ENCODE data around the gene SH3RF3.

The SH3RF3 gene

DNA sequence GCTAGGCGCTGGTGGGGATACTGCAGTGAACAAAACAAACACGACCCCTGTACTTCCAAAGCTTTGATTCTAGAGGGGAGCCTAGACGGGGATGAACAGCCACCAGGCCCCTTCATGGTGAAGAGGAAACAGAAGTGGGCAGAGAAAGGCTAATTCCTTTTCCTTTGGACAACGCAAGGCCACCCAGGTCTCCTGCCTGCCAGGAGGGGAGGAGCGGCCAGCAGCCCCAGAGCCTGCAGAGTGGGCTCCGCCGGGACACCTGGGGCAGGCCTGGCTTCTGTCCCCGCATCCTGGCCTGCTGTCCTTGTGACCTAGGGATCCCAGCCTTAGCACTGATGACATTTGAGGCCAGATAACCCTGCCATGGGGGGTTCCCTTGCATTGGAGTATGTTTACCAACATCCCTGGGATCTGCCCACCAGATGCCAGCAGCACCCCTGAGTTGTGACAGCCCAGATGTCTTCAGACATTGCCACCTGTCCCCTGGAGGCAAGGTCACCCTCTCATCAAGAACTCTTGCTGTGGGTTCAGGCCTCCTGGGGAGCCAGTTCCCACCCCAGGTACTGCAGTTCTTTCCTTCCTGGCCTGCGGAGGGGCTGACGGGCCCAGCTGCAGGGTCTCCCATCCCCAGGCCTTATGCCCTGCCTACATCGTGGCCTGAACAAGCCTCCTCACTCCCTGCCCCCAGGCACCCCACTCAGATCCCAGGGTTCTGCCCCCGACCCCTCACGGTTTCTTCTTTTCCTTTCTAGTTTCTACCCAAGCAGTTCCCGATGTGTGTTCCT, 359.1 kb downstream of the SH3RF3 start:
- no peak for DNase-seq (ENCODE audit: low spot score)
- H3K4me3 ChIP-seq: no peak overlapping the region
- peak overlapping the region in 1 of 2 donors; percentile 63 for H3K27ac ChIP-seq
- TF ChIP-seq, protein P1, sequence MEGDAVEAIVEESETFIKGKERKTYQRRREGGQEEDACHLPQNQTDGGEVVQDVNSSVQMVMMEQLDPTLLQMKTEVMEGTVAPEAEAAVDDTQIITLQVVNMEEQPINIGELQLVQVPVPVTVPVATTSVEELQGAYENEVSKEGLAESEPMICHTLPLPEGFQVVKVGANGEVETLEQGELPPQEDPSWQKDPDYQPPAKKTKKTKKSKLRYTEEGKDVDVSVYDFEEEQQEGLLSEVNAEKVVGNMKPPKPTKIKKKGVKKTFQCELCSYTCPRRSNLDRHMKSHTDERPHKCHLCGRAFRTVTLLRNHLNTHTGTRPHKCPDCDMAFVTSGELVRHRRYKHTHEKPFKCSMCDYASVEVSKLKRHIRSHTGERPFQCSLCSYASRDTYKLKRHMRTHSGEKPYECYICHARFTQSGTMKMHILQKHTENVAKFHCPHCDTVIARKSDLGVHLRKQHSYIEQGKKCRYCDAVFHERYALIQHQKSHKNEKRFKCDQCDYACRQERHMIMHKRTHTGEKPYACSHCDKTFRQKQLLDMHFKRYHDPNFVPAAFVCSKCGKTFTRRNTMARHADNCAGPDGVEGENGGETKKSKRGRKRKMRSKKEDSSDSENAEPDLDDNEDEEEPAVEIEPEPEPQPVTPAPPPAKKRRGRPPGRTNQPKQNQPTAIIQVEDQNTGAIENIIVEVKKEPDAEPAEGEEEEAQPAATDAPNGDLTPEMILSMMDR (IDR thresholded peaks at IDR 0.05): no peak

DNA sequence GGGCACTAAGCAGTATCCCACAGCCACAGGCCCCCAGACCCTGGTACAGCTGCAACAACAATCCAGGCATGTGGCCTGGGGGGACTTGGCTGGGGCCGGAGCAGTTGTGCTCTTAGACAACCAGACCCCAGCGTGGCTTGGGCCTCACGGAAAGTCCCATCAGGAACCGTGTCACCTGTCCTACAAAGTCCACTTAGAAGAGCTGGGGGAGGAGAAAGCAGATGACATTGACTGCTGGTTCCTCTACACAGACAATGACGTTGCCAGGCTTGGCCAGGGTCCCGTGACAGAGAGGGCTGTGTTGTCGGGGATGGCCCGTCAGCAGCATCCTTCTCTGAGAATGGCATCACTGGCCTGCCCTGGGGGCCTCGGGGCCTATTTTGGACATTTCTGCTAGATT, 360.3 kb downstream of the SH3RF3 start:
- TF ChIP-seq, protein P1 (IDR thresholded peaks at IDR 0.05): no peak
- no peak for DNase-seq (ENCODE audit: low spot score)
- Histone ChIP-seq H3K27ac (peak overlapping the region in 1 of 2 donors; percentile 32), H3K4me3 (no peak overlapping the region)

DNA sequence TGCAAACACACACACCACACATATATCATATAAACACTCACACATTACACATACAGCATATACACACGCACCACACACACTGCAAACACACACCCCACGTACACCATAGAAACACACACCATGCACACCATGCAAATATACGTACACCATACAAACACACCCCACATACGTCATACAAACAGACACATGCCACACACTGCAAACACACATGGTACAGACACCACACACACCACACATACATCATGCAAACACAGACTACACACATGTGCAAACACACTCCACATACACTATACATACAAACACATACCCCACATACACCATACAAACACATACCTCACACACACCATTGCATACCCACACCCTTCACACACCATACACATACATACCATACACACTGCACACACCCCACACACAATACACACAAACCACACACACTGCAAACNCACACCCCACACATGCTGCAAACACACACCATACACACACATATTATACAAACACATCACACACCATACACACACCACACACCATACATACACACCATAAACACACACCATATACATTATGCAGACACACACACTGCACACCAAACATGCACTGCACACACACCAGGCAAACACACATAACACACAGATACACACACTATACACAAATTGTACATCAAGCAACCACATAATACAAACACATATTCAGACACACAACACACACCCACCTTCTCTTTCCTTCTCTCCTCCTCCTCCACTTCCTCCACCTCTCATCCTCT, 364.4 kb downstream of the SH3RF3 start:
- DNase-seq (ENCODE audit: low spot score): no peak
- TF ChIP-seq, protein P1 (IDR thresholded peaks at IDR 0.05): no peak
- Histone ChIP-seq H3K27ac (no peak overlapping the region), H3K4me3 (no peak overlapping the region)

DNA sequence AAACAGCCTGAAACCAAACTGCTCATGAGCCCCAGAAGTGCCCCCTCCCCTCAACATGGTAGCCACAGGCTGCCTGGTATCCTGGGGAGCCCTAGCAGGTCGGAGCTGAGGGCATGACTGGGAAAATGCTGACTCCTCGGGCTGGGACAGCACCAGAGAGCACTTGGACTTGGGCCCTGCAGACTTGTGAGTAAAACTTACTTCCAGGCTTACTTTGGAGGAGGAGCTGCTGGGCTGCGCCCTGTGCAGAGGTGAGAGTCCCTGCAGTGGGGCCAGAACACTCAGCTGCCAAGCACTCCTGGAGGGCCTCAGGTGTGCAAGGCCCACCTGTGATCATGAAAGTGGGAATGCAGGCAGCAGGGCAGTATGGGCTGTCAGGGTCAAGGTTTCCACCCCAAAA, 365.3 kb downstream of the SH3RF3 start:
- TF ChIP-seq, protein P1 (IDR thresholded peaks at IDR 0.05): no peak
- peak overlapping the region in 1 of 2 donors; percentile 55 for H3K27ac ChIP-seq
- no peak overlapping the region for H3K4me3 ChIP-seq
- DNase-seq (ENCODE audit: low spot score): no peak

DNA sequence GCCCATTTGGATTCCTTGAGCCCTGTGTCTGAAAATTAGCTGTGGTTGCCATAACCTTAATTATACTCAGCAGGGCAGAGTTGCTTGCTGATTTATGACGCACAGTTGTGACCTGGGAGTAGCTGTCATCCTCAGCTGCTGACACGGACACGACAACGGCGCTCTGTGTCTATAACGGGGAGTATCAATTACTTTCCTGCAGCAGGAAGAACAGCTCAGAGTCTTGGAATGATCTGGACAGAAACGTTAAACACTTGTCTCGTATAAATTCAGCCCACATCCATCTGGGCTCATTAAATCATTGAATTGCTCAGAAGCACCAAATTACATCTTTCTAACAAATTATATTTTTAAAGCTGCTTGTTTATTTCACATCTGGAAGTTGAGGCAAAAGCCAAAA, 368.5 kb downstream of the SH3RF3 start:
- TF ChIP-seq, protein P1 (IDR thresholded peaks at IDR 0.05): no peak
- DNase-seq (ENCODE audit: low spot score): no peak
- no peak overlapping the region for H3K4me3 ChIP-seq
- no peak overlapping the region for H3K27ac ChIP-seq

DNA sequence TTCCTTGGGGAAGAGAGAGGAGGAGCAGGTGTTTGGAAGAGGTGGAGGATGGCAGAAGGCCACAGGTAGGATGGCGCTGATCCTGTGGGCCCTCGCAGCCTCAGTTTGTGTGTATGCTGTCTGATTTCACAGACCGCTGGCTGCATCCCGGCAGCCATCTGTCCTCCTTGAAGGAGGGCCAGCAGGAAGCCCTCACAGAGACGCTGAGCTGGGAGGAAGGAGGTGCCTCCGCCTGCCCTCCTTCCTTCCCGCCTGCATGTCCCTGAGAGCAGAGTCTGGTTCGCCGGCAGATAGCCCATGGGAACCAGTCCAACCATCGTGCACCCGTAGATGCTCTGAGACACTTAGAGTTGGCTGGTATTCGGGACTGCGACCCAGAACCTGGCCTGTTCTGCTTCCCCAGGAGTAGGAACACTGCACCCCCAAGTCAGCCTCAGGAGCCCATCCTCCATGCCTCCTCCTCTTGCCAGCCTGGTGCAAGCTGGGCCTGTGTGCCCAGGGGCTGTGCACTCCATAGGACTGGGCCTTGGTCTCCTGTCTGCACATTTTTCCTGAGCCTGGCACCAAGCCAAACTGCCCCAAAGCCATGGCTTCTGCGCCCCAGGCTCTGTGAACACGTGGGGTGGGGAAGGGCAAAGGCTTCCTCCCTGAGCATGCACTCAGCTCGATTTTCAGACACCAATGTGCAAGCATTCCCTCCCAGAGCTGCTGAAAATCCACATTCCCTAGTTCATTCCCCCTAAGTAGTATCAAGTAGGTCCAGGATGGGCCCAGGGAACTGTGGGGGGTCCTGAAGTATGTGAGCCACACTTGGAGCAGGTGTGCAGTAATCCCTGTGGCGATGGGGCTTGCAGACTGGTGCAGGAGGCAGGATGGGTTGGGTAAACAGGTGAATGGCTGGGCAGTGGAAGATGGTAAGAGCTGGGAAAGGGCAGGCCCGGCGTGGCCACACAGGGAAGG, 369.2 kb downstream of the SH3RF3 start:
- H3K4me3 ChIP-seq: no peak overlapping the region
- DNase-seq (ENCODE audit: low spot score): no peak
- TF ChIP-seq, protein P1 (IDR thresholded peaks at IDR 0.05): no peak
- no peak overlapping the region for H3K27ac ChIP-seq
